ENCODE results near the gene ALG8. TPM values are rescaled to one million over a fixed set of nuclear protein-coding genes. Genes with fewer than 3 reads are reported as not detected.

The ALG8 gene
- total and polyA plus RNA-seq, 2 of the 8 experiments (the other 6 are each of a cell fraction or from before 2014, with no cell fraction given) = 66.7 to 84.3 TPM

GRCh38 chr11:78147807-78148206, 8.4 kb upstream of the ALG8 start:
- no peak overlapping the region for H4K91ac ChIP-seq (replicated peaks; ENCODE audit: insufficient read length, low read length)
- no peak overlapping the region for H2BK5ac ChIP-seq (ENCODE audit: low read depth, low read length)
- CTCF ChIA-PET (ENCODE audit: partially characterized antibody) = interaction anchor here (0.9 to 1.2 kb wide), 3 partner anchors 14 to 74 kb away, joined by 3 to 4 read pairs (median 4); no protein-coding TSS in a partner anchor
- H2AK5ac ChIP-seq (ENCODE audit: low read depth, low read length) = no peak overlapping the region
- no peak overlapping the region for H4K5ac ChIP-seq (ENCODE audit: insufficient read length, low read depth, low read length)
- no peaks in the 10 kb centered on the region for H3K79me2 ChIP-seq (ENCODE audit: control insufficient read depth in 1 of 2, insufficient read depth in 2 of 2, low read length in 2 of 2)
- no peak overlapping the region for H2AFZ ChIP-seq (ENCODE audit: low read length)
- H3K4me3 ChIP-seq (ENCODE audit: extremely low read depth in 1 of 4, insufficient read depth in 2 of 4, low read depth in 3 of 4, low read length in 4 of 4) = no peak overlapping the region
- peaks cover 2% of the 10 kb centered on the region; the same call in 1 of the 2 replicates for H3K23me2 ChIP-seq (ENCODE audit: low read depth, low read length)
- H3K27me3 ChIP-seq (replicated peaks in 1 of 4; ENCODE audit: control insufficient read depth in 3 of 4, extremely low read depth in 1 of 4, insufficient read depth in 3 of 4, low read length in 3 of 4) = no peaks in the 10 kb centered on the region
- H3K79me1 ChIP-seq (ENCODE audit: low read depth, low read length) = no peaks in the 10 kb centered on the region
- H3K9me3 ChIP-seq (ENCODE audit: insufficient read depth in 2 of 2, low read depth in 1 of 2, low read length in 1 of 2) = no peaks in the 10 kb centered on the region
- H3K18ac ChIP-seq (ENCODE audit: extremely low read depth, low read length) = no peak overlapping the region
- no peak overlapping the region for H3K56ac ChIP-seq (replicated peaks; ENCODE audit: insufficient read length, low read depth, low read length)
- H3K14ac ChIP-seq (ENCODE audit: insufficient read length) = no peak overlapping the region
- no peak for DNase-seq (ENCODE audit: low read depth in 1 of 2, low spot score in 2 of 2)
- no peak overlapping the region for H3K9ac ChIP-seq (replicated peaks in 1 of 4; ENCODE audit: extremely low read depth in 1 of 4, low read depth in 3 of 4, low read length in 3 of 4)
- no peaks in the 10 kb centered on the region for H3K36me3 ChIP-seq (ENCODE audit: control insufficient read depth in 2 of 4, insufficient read depth in 4 of 4, low read length in 3 of 4)
- no peak overlapping the region for H2BK20ac ChIP-seq (ENCODE audit: low read length)
- H3K4me2 ChIP-seq (ENCODE audit: insufficient read depth in 1 of 2, low read depth in 2 of 2, low read length in 2 of 2) = peak overlapping the region in 1 of 2 experiments; percentile 10; a peak in 1 of 4 replicates
- no peak overlapping the region for H3K23ac ChIP-seq (ENCODE audit: insufficient read length)
- no peak overlapping the region for H2BK15ac ChIP-seq (ENCODE audit: low read length)
- peaks cover 0 to 6% (median 0%) of the 10 kb centered on the region in 4 experiments; a peak in 2 of 7 replicates for H3K4me1 ChIP-seq (replicated peaks in 1 of 4; ENCODE audit: control insufficient read depth in 3 of 4, insufficient read depth in 4 of 4, low read length in 3 of 4)
- 65% methylated on average over 2 of the region's 2 CpGs; no CpG with 5 or more reads in 1 of the 2 experiments for WGBS, 2 experiments (ENCODE audit: extremely low coverage in 1 of 2, insufficient coverage in 1 of 2, insufficient read length in 1 of 2, insufficient replicate concordance in 2 of 2, low coverage in 1 of 2, low lambda C conversion rate in 2 of 2, missing lambda C conversion rate in 1 of 2)
- H2BK12ac ChIP-seq (ENCODE audit: low read depth, low read length) = no peak overlapping the region
- no peak overlapping the region for H2BK120ac ChIP-seq (replicated peaks; ENCODE audit: low read depth, low read length)
- H4K20me1 ChIP-seq (replicated peaks in 1 of 2; ENCODE audit: control insufficient read depth in 1 of 2, insufficient read depth in 2 of 2, low read length in 2 of 2) = no peaks in the 10 kb centered on the region
- H3K4ac ChIP-seq (replicated peaks; ENCODE audit: insufficient read length, low read depth, low read length) = no peak overlapping the region
- no peak overlapping the region for H4K8ac ChIP-seq (ENCODE audit: extremely low read depth, insufficient read depth, low read length)
- no peak overlapping the region for H3K27ac ChIP-seq (ENCODE audit: low read depth, low read length)
- POLR2A ChIA-PET (ENCODE audit: partially characterized antibody) = interaction anchor here (0.6 to 1.9 kb wide), 4 partner anchors 8 to 177 kb away, joined by 3 to 16 read pairs (median 6); partner anchors contain the start of gene ALG8
- no peak for FAIRE-seq
- TF ChIP-seq ASH2L (IDR thresholded peaks at IDR 0.05; ENCODE audit: low read length) = no peak
- TF ChIP-seq CHD2 (IDR thresholded peaks at IDR 0.05; ENCODE audit: low read length) = no peak
- TF ChIP-seq, protein P1, sequence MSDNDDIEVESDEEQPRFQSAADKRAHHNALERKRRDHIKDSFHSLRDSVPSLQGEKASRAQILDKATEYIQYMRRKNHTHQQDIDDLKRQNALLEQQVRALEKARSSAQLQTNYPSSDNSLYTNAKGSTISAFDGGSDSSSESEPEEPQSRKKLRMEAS (IDR thresholded peaks at IDR 0.05) = no peak
- TF ChIP-seq SIRT6 (IDR thresholded peaks at IDR 0.05; ENCODE audit: low read length) = no peak
- no peak for TF ChIP-seq NANOG (IDR thresholded peaks at IDR 0.05; ENCODE audit: insufficient read depth, low read depth, low read length, poor library complexity, severe bottlenecking)
- TF ChIP-seq CBX8 (IDR thresholded peaks at IDR 0.05; ENCODE audit: borderline replicate concordance, low read depth, low read length) = no peak
- TF ChIP-seq POU5F1 (IDR thresholded peaks at IDR 0.05; ENCODE audit: low read depth, low read length) = no peak
- no peak for TF ChIP-seq BACH1 (IDR thresholded peaks at IDR 0.05; ENCODE audit: low read length)
- TF ChIP-seq TAF7 (optimal IDR thresholded peaks at IDR 0.05; ENCODE audit: borderline replicate concordance, low read depth, low read length) = no peak
- no peak for TF ChIP-seq JUND (IDR thresholded peaks at IDR 0.05; ENCODE audit: low read length)
- no peak for TF ChIP-seq ATF3 (IDR thresholded peaks at IDR 0.05; ENCODE audit: insufficient read depth, low read depth, low read length)
- TF ChIP-seq HDAC2 (IDR thresholded peaks at IDR 0.05; ENCODE audit: borderline replicate concordance in 1 of 2, low read depth in 2 of 2, low read length in 2 of 2) = no peak
- no peak for TF ChIP-seq BCL11A (IDR thresholded peaks at IDR 0.05; ENCODE audit: low read depth in 2 of 2, low read length in 2 of 2)
- TF ChIP-seq TCF12 (IDR thresholded peaks at IDR 0.05; ENCODE audit: low read depth, low read length) = no peak
